ENCODE measurements around the gene IL36RN.

GRCh38 chr2:113093613-113093977 is 34.6 kb downstream of the IL36RN start:
- no peak for TF ChIP-seq CTCF (IDR thresholded peaks at IDR 0.05; ENCODE audit: low read depth, low read length)
- TF ChIP-seq EZH2phosphoT487 (IDR thresholded peaks at IDR 0.05; ENCODE audit: low read depth), result no peak
